Stimulated activated CD8-positive, alpha-beta memory T cell treated with anti-CD3 and anti-CD28 coated beads, Interleukin-4, amount 100 ng/mL, for 4 hours (primary cell): ENCODE data around the gene PSG4.
"Not testable (repeated sequence)": the region's sequence is repeated elsewhere in the genome, so short reads cannot be mapped to it uniquely, and the experiment has no call there.

ENCODE experiments used
- DNase-seq, 2 donors: peaks; one replicate each; pipeline ENCODE4 v3.0.0-alpha.2; 2020; ENCODE audit warnings: low read depth in 2 of 2, low spot score in 1 of 2

The PSG4 gene

GRCh38 chr19:43198686-43199419, 6.6 kb downstream of the PSG4 start:
- not testable (repeated sequence) for DNase-seq

- DNase-seq: not testable (repeated sequence)
These were observed 7.6 kb downstream of the PSG4 start for GRCh38 chr19:43197666-43198397.

GRCh38 chr19:43194397-43194796, 11.0 kb downstream of the PSG4 start:
- not testable (repeated sequence) for DNase-seq

GRCh38 chr19:43192381-43193155, 12.9 kb downstream of the PSG4 start:
- not testable (repeated sequence) for DNase-seq

GRCh38 chr19:43188092-43188491, 17.3 kb downstream of the PSG4 start:
- DNase-seq: not testable (repeated sequence)

GRCh38 chr19:43186311-43186935, 19.0 kb downstream of the PSG4 start, which contains the start of gene PSG5:
TSS of gene PSG5 (minus strand) at chr19:43186536. CDS start at chr19:43186405, 131 bp downstream.
- not testable (repeated sequence) for DNase-seq

GRCh38 chr19:43181869-43182771, 23.3 kb downstream of the PSG4 start:
- DNase-seq: not testable (repeated sequence)

- DNase-seq: not testable (repeated sequence)
These were observed 25.8 kb downstream of the PSG4 start for GRCh38 chr19:43179569-43180147.

GRCh38 chr19:43178577-43178976, 26.9 kb downstream of the PSG4 start:
- DNase-seq: not testable (repeated sequence)

GRCh38 chr19:43165906-43166305, 39.5 kb downstream of the PSG4 start:
- not testable (repeated sequence) for DNase-seq

- not testable (repeated sequence) for DNase-seq
These were observed 42.3 kb downstream of the PSG4 start for GRCh38 chr19:43163135-43163534.

GRCh38 chr19:43162261-43162660, 43.2 kb downstream of the PSG4 start:
- DNase-seq: not testable (repeated sequence)

- DNase-seq: no peak
These were observed 53.2 kb downstream of the PSG4 start for GRCh38 chr19:43152214-43152613.

GRCh38 chr19:43149788-43150187, 55.6 kb downstream of the PSG4 start:
- DNase-seq: not testable (repeated sequence)

GRCh38 chr19:43148233-43148632, 57.2 kb downstream of the PSG4 start:
- DNase-seq: no peak
